HG02981 (cell line): ENCODE results near the gene SAE1.
"Not testable (repeated sequence)": the region's sequence is repeated elsewhere in the genome, so short reads cannot be mapped to it uniquely, and the experiment has no call there.

Experiments
- ATAC-seq: cut with Tn5 transposase; IDR thresholded peaks from one replicate; pipeline ENCODE4 v1.9.1; 2021; ENCODE audit warnings: mild to moderate bottlenecking, moderate library complexity; ENCODE audit not compliant: unreplicated experiment

SAE1 gene

GRCh38 chr19:47232422-47233211, 102.0 kb downstream of the SAE1 start:
- no peak for ATAC-seq

GRCh38 chr19:47236072-47236675, 105.5 kb downstream of the SAE1 start:
- no peak for ATAC-seq

GRCh38 chr19:47239152-47239551, 108.5 kb downstream of the SAE1 start:
- ATAC-seq: no peak

- ATAC-seq: no peak
These were observed 109.1 kb downstream of the SAE1 start for GRCh38 chr19:47239610-47240296.

- ATAC-seq: no peak
These were observed 109.9 kb downstream of the SAE1 start for GRCh38 chr19:47240556-47240955.

GRCh38 chr19:47240996-47241918, 110.6 kb downstream of the SAE1 start:
- no peak for ATAC-seq

GRCh38 chr19:47241919-47242577, 111.4 kb downstream of the SAE1 start:
- no peak for ATAC-seq

GRCh38 chr19:47243364-47243775, 112.7 kb downstream of the SAE1 start:
- no peak for ATAC-seq

- peak; percentile 69 for ATAC-seq
These were observed 113.3 kb downstream of the SAE1 start for GRCh38 chr19:47243776-47244547.

- ATAC-seq: no peak
These were observed 116.8 kb downstream of the SAE1 start for GRCh38 chr19:47247308-47247990.

GRCh38 chr19:47253016-47253415, 122.4 kb downstream of the SAE1 start:
- ATAC-seq: not testable (repeated sequence)

- ATAC-seq: no peak
These were observed 122.8 kb downstream of the SAE1 start for GRCh38 chr19:47253467-47253881.

GRCh38 chr19:47253970-47254369, 123.3 kb downstream of the SAE1 start:
- ATAC-seq: no peak

- ATAC-seq: peak; percentile 39
These were observed 125.5 kb downstream of the SAE1 start, which contains the start of gene CCDC9 for GRCh38 chr19:47255879-47256692. Gene CCDC9, plus strand, starts transcription at chr19:47256525. Its CDS starts 1,876 bp downstream, at chr19:47258401.

GRCh38 chr19:47256693-47257410, 126.2 kb downstream of the SAE1 start:
- ATAC-seq: peak; percentile 66

- ATAC-seq: no peak
These were observed 127.0 kb downstream of the SAE1 start for GRCh38 chr19:47257411-47258169.

GRCh38 chr19:47258434-47258833, 127.8 kb downstream of the SAE1 start:
- no peak for ATAC-seq
